Caki2 (cell line): Measurements from ENCODE around the gene TST. TPM values are rescaled to one million over a fixed set of nuclear protein-coding genes. Genes with fewer than 3 reads are reported as not detected.

ENCODE experiments used
- DNase-seq: peaks from one replicate; pipeline ENCODE4 v3.0.0-alpha.2; 2015; ENCODE audit warnings: low read depth
- in situ Hi-C: cut with HindIII; loops from 2 replicates; pipeline ENCODE4 v1.10.0; 2016; ENCODE audit warnings: low sequenced_read_pairs, low pct_unique_long_range_greater_than_20kb, mixed read lengths
- total RNA-seq: library from RNA; depleted of rRNA; stranded (reverse); fragments of >200 nt; shearing (Covaris generic); gene quantifications from 2 replicates; pipeline ENCODE4 v1.2.3, GENCODE V29; 2014; ENCODE audit warnings: low replicate concordance; rRNA removed

Gene TST
- total RNA-seq, result 54.6 and 82.0 TPM in 2 replicates

DNA sequence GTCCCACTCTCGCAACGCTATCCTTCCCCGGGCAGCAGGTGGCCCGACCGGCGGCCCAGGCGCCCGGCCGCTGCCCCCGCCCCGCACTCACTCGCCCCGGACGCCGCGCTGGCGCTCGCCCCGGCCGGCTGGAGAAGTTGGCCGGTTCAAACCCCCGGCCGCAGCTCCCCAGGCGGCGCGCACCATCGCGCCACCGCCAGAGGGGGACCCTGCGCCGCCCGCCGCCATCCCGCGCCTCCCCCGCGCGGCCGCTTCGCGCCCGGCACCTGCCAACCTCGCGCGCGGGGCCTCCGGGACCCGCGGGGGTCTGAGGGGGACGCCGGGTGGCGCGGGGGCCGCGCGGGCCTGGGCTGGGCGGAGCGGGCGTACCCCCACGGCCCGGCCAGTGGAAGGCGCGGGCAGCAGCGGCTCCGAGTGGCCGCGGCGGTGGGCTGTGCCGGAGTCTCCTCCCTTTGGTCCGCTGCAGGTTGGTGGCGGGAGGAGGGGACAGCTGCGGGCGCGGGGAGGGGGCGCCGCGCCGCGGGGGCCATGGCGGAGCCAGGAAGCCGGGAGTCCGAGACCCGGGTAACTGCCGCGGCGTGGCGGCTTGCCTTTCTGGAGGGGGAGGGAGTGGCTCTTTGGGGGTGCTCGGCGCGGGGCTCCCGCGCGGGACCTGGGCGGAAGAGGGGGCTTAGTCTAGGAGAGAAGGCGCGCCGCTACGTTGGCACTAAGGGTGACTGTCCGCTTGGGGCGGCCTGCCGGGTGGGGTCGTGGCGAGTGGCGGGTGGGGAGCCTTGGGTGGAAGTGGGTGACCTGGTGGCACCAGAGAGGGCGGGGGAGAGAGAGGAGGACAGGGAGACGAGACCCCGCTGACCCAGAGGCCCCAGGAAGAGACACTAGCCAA lies at the start of gene TST, which contains the start of gene MPST:
TSS of gene TST (minus strand) at position 139 of the 883 bp plus-strand sequence. CDS start 715 bp downstream, outside the sequence.
TSS of gene MPST (plus strand) at position 434 of the 883 bp plus-strand sequence. CDS start at position 529, 95 bp downstream.
- in situ Hi-C loops, result no loop called here
- peak; percentile 57 for DNase-seq

DNA sequence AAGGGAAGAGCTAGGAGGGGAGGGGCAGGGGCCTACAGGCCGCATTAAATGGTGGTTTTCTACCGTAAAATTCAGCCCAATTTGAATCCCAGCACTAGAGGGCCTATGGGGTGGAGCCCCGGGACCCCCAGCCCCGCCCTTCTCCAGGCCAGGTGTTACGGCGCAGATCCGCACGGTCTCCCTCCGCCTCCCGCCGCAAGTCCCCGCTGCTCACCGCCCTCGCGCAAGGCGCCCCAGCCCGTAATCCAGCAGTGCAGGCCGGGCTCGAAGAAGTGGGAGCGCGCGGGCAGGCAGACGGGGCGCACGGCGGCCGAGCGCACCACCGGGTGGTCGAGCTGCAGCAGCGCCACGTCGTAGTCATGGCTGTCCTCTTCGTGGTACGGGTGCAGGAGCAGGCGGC lies 49.6 kb upstream of the TST start:
- DNase-seq, result no peak
- in situ Hi-C loops, result no loop called here

DNA sequence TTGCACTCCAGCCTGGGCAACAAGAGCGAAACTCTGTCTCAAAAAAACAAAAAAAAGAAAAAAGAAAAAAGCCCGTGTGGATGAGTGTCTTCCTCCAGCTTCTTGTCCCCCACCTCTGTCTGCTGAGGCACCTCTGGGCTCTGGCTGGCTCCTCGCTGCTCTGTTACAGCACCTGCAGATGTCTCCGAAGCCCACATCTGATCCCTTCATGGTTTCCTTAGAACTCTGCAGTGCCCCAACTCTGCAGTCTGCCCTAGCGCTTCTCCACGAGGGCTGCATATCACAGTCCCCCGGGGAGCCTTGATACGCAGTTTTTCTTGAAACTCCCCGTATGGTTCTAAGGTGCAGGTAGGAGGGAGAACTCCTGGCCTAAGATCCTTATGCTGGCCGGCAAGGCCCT lies 48.2 kb upstream of the TST start:
- no peak for DNase-seq
- in situ Hi-C loops, result no loop called here

DNA sequence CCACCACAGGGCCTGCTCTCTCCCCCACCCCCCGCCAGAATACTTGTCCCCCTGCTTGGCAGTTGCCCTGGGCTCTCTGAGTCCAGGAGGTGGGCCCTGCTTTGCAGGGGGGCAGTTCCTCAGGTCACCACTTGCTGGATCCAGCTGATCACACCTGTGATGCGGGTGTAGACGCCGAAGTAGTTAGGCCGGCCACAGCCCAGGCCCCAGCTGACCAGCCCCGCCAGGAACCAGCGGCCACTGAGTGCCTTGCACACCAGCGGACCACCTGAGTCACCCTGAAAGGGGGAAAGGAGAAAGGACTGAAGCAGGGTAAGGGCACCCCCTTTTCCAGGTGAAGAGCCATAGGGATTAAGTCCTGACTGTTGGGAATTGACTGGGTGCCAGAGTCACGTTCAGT lies 46.7 kb upstream of the TST start:
- no peak for DNase-seq
- in situ Hi-C loops, result no loop called here

DNA sequence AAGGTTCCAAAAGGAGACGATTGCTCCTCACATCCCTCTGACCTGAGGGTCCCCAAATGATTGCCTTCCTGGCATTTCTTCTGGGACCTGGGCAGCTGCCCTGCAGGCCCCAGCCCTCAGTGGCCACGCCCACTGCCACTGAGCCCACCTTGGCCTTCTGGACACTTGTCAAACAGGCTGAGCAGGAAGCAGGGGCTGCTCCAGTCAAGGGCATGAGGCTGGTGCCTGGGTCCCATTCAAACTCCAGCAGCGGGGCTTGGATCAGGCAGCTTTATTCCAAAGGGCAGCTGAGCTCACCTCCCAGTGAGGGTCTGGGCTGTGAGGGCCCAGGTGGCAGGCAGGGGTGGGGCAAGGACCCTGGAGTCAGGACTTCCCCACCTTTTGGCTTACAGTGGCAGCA lies 45.9 kb upstream of the TST start:
- no peak for DNase-seq
- in situ Hi-C loops, result no loop called here

DNA sequence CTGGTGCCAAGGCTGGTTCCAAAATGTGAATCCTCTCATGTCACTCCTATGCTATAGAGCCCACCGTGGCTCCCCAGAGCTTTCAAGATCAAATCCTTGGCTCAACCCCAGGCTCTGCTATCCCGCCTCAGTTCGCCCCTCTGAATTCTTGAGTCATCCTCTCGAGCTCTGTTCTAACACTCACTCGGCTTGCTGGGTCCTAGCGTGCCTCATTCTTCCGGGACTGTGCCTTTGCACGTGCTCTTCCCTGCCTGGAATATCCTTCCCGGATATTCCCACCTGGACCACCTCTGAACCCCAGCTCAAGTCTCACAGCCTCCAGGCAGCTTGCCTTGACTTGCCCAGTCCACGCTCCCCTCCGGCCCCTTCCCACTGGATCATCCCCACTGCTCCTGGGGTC lies 45.3 kb upstream of the TST start:
- in situ Hi-C loops, result no loop called here
- no peak for DNase-seq

DNA sequence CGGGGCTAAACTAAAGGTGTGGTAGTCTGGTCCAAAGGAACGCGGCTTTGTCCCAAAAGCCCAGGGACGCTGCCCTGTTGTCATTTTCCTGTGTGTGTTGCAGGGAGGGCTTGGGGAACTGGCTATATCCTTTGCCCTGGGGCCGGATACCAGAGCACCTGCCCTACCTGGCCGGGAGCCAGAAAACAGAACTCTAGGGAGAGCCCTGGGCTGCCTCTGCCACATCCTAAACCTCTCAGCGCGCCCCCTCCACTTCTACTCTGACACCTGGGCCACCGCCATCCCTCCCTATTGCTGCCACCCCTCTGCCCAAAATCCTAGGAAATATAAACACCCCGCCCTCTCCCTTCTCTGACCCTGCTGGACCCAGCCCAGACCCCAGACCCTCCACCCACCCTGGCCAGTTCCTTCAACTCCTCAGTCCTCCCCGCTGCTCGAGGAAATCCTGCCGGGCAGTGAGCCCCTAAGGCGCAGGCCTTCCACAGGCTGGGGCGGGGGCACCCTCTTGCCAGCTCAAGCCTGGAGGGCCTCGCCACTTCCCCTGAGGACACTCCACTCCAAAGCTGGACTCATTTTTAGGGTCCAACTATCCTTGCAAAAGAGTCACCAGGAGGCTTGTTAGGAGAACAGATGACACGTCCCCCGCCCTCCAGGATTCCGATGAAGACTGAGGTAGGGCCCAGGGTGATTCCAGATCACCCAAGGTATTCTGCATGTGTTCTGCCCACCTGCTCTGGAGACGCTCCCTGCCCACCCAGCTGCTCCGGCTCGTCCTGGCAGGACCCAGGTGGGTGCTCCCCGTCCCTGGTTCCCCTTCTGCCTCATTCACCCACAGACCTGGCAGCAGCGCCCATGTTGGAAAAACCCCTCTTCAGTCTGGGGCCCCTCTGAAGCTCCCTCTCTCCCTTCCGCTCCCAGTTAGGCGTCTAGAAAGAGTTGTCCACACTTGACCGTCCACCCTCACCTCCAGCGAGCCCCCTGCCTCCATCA lies 44.5 kb upstream of the TST start:
- in situ Hi-C loops, result no loop called here
- DNase-seq, result no peak

DNA sequence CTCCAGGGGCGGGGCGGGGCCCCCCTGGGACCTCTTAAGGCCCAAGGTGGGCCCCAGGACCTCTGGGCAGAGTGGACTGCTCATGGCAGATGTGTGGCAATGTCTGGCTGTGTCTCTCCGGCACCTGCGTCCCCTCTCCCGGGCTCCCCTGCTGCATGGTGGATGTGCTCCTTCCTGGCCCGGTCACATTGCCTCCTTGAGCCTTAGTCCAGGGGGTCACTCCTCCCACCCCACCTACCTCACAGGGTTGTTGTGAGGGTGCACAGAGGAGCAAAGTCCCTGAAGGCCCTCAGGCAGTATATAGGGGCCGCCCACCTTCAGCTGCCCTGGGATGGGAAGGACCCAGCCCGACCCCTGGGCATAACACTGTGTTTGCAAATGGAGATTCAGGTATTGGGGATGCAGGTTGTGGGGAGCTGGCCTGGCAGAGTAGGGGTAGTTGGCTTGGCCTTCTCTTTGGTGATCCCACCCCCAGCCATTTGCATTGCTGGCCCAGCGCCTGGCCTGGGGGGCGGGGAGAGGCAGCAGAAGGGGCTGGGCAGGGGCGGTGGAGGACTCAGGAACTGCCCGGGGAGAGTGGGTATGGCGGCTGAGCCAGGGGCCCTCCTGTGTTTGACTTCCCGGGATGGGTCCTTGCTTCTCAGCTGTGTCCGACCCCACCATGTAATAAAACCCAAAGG lies 43.6 kb upstream of the TST start:
- in situ Hi-C loops, result no loop called here
- DNase-seq, result no peak

DNA sequence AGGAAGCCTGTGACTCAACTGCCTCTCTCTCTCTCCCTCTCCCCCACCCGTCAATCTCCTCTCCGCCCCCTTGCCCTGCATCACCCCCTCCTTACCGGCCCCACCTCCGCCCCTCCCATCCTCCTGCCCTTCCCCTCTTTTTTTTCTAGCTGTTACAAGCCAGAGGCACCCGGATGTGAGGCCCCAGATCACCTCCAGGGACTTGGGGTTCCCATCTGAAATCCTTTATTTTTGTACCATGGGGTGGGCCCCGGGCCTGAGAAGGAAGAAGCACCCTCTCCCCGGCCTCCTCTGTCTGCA lies 43.1 kb upstream of the TST start:
- in situ Hi-C loops, result no loop called here
- no peak for DNase-seq

DNA sequence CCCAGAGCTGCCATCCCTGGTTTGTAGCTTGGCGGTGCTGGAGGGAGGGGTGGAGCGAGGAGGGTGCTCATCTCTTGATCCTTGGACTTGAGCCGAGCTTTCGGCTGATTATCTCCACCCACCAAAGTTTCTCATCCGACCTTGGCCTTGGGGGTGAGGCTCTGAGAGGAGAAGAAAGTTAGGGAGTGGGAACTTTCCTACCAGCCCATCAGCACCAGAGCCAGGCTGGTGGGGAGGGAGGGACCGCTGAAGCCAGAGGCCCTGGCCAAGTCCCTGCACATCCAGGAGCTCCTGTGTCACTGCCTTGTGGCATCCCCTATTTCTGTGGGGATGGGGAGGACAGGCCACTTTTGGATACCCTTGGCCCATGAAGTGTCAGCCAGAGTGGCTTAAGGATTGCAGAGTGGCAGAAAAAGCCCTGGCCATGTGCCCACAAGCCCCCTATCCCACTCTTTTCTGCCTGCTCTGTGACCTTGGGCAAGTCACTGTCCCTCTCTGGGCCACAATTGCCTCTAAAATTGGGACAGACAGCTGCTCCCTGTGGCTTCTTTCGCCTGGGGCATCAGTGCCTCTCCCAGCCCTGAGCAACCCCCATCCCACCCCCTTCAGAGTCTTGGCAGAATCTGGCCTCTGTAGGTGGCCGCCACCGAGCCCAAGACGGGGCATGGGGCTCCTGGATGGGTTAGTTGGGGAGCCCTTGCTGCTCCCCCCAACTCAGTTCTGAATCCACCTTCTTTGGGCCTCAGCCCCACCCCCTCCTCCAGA lies 42.5 kb upstream of the TST start:
- in situ Hi-C loops, result no loop called here

DNA sequence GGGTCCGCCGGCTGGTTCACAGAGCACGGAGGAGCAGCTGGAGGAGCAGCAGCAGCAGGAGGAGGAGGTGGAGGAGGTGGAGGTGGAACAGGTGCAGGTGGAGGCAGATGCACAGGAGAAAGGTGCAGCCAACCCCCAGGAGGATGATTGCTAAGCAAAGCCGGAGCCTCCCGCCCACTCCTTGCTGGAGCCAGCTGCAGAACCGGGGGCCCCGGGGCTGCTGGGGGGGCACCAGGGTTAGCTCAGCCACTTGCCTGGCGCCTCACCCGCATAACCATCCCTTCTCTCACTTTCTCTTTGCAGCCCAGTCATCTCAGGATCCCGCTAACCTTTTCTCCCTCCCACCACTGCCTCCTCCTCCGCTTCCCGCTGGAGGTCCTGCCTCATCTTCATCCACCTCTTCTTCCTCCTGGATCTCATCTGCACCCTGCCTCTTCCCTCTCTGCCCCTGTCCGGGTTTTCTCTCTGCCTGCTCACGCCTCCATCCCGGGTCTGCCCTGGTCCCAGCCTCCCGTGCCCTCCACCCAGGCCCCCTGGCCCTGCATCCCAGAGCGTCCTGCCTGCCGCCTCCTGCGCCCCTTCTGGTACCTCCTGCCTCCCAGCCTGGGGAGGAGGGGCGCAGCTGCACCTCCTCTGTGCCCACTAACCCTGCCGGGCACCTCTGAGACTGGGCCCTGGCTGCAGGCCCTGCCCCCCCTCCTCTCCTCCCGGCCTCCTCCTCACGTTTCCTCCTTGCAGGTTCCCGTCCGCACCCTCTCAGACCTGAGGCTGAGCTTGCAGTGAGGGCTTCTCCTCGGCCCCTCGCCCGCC lies 41.8 kb upstream of the TST start:
- in situ Hi-C loops, result no loop called here
- DNase-seq, result no peak

More for the DNA sequence above, 42.5 kb upstream of the TST start:
- DNase-seq, result no peak

DNA sequence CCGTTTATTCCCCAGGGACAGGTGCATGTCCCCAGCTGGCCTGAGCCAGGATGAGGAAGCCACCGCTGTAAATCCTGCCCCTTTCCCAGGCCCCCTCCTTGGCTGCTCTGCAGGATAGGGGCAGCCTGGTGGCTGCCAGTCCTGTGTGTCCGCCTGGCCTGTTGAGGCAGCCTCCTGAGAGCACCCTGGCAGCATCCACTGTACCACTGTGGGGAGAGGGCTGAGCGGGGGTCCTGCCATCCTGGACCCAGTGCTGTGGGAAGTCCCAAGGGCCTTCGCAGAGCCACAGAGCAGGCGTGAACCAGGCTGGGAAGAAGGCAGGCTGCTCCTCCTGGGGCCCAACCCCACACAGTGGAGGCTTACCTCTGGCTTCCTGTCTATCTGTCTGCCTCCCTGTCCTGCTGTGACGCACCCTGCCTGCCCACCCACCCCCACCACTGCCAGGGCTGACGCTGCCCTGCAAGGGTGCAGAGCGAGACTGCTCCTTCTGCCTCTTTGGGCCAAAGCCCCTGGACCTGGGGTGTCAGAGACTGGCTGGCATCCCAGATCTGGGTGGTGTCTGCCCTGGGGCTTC lies 40.7 kb upstream of the TST start:
- in situ Hi-C loops, result loop anchor here (10.0 kb wide), 1 partner anchor 125 kb away; the partner anchor contains the start of gene C1QTNF6
- no peak for DNase-seq

DNA sequence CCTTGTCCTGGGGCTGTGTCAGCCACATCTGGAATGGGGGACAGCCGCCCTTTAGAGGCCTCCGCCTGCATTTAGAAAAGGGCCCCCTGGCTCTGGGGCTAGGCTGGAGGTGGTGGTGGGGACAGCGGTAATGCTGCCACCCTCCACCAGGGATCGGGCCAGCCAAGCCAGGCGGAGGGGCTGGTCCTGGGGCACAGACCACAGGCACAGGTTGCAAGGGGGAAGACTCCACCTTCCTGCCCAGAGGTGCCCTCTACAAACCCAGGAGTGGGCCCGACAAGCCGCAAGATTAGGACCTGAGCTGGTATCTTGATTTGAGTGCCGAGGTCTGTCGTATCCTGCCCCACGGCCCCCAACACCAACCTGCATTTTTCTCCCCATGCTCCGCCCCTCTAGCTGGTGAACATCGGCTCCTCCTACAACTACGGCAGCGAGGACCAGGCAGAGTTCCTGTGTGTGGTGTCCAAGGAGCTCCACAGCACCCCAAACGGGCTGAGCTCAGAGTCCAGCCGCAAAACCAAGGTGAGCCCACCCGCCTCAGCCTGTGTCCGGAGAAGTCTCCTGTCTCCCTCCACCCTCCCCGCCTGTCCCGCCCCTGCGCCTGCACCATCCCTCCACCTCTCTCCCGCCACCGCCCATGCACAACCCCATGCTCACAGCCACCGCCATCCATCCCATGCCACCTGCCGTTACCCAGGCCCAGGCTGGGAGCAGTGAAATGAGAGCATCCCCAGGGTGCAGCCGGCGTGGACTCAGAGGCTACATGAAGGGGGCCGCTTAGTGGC lies 39.9 kb upstream of the TST start:
- no peak for DNase-seq
- in situ Hi-C loops, result loop anchor here (10.0 kb wide), 1 partner anchor 126 kb away; the partner anchor contains the start of gene C1QTNF6

DNA sequence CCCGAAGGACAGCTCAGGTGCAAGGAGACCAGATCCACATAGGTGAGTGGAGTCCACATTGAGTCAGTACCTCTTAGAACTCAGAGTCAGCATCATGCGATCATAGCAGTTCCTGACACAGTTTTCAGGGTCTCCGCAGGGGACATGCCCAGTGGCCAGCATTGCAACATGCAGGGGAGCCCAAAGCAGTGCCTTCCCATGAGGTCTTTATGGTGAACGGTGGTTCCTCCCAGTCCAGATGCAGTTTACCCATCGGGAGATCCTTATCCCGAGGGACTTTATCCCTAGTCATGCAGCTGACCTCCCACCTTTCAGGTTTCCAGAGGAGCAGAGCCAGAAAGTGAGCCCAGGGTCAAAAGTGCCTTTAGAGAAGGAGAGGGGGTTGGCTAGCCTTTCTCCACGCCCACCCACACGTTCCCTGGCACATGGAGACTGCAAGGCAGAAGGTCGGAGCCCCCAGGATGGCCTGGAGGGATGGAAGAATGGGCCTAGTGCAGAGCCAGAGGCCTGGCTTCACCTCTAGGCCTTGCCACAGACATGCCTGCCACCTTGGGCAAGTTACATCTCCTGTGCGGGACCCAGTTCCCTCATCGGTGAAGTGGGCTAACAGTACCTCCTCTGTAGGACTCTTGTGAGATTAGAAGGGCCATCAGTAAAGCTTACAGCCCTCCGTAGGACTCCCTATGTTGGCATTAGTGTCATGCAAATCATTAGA lies 38.7 kb upstream of the TST start:
- in situ Hi-C loops, result loop anchor here (10.0 kb wide), 1 partner anchor 127 kb away; the partner anchor contains the start of gene C1QTNF6

DNA sequence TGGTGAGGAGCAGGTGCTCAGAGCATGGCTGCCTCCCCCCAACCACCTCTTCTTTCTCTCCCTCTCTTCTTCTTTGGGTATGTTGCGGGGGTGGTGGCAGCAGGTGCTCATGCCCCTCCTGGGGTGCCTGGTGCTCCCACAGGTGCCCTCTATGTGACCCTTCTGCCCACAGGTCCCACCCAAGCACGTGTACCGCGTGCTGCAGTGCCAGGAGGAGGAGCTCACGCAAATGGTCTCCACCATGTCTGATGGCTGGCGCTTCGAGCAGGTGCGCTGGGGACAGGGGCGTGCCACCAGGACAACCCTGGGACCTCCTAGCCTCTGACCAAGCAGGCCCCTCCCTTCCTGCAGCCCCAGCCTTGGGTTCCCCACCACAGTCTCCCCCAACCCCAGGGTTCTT lies 38.0 kb upstream of the TST start:
- in situ Hi-C loops, result loop anchor here (10.0 kb wide), 1 partner anchor 128 kb away; the partner anchor contains the start of gene C1QTNF6
- DNase-seq, result no peak

More for the DNA sequence above, 38.7 kb upstream of the TST start:
- no peak for DNase-seq
